Measurements from ENCODE around the gene RHAG.

Gene RHAG

GRCh38 chr6:49565855-49566254 lies 70.8 kb downstream of the RHAG start:
- H3K27me3 ChIP-seq (ENCODE audit: insufficient read depth, low read depth): no peaks in the 10 kb centered on the region
- H3K4me2 ChIP-seq: no peak overlapping the region
- no peak overlapping the region for H2AFZ ChIP-seq (ENCODE audit: low read depth)
- no peaks in the 10 kb centered on the region for H3K4me1 ChIP-seq (ENCODE audit: low read depth, poor library complexity, severe bottlenecking)
- H3K4me3 ChIP-seq (IDR thresholded peaks at IDR 0.05; ENCODE audit: insufficient read depth, low read depth, low read length): no peak overlapping the region
- H3K79me2 ChIP-seq (ENCODE audit: insufficient read depth, low read depth): no peaks in the 10 kb centered on the region
- no peak for TF ChIP-seq CTCF (conservative IDR thresholded peaks at IDR 0.05; ENCODE audit: low read depth, low read length)
- no peak overlapping the region for H3K9ac ChIP-seq
- no peak overlapping the region for H3K27ac ChIP-seq
- H4K20me1 ChIP-seq (ENCODE audit: insufficient read depth): no peaks in the 10 kb centered on the region
- H3K36me3 ChIP-seq (ENCODE audit: insufficient read depth): no peaks in the 10 kb centered on the region

- Histone ChIP-seq H3K4me1 (ENCODE audit: low read depth, poor library complexity, severe bottlenecking) (no peaks in the 10 kb centered on the region), H3K27ac (no peak overlapping the region)
These were observed 71.4 kb downstream of the RHAG start for GRCh38 chr6:49565261-49565660.

GRCh38 chr6:49564552-49564951 lies 72.1 kb downstream of the RHAG start:
- H3K27ac ChIP-seq: no peak overlapping the region
- no peak overlapping the region for H3K4me3 ChIP-seq (IDR thresholded peaks at IDR 0.05; ENCODE audit: insufficient read depth, low read depth, low read length)
- H3K4me1 ChIP-seq (ENCODE audit: low read depth, poor library complexity, severe bottlenecking): no peaks in the 10 kb centered on the region
- no peak overlapping the region for H2AFZ ChIP-seq (ENCODE audit: low read depth)
- no peak overlapping the region for H3K4me2 ChIP-seq
- no peak overlapping the region for H3K9ac ChIP-seq
- no peak for TF ChIP-seq CTCF (conservative IDR thresholded peaks at IDR 0.05; ENCODE audit: low read depth, low read length)
- no peaks in the 10 kb centered on the region for H4K20me1 ChIP-seq (ENCODE audit: insufficient read depth)
- H3K79me2 ChIP-seq (ENCODE audit: insufficient read depth, low read depth): no peaks in the 10 kb centered on the region
- no peaks in the 10 kb centered on the region for H3K27me3 ChIP-seq (ENCODE audit: insufficient read depth, low read depth)
- no peaks in the 10 kb centered on the region for H3K36me3 ChIP-seq (ENCODE audit: insufficient read depth)

More at GRCh38 chr6:49565261-49565660, 71.4 kb downstream of the RHAG start:
- Histone ChIP-seq H2AFZ (ENCODE audit: low read depth) (no peak overlapping the region), H3K27me3 (ENCODE audit: insufficient read depth, low read depth) (no peaks in the 10 kb centered on the region), H3K36me3 (ENCODE audit: insufficient read depth) (no peaks in the 10 kb centered on the region), H3K4me2 (no peak overlapping the region), H3K4me3 (IDR thresholded peaks at IDR 0.05; ENCODE audit: insufficient read depth, low read depth, low read length) (no peak overlapping the region), H4K20me1 (ENCODE audit: insufficient read depth) (no peaks in the 10 kb centered on the region), H3K79me2 (ENCODE audit: insufficient read depth, low read depth) (no peaks in the 10 kb centered on the region), H3K9ac (no peak overlapping the region)
- TF ChIP-seq CTCF (conservative IDR thresholded peaks at IDR 0.05; ENCODE audit: low read depth, low read length): no peak

GRCh38 chr6:49563006-49563886 lies 73.4 kb downstream of the RHAG start:
- Histone ChIP-seq H3K27me3 (ENCODE audit: insufficient read depth, low read depth) (no peaks in the 10 kb centered on the region), H3K36me3 (ENCODE audit: insufficient read depth) (no peaks in the 10 kb centered on the region), H3K79me2 (ENCODE audit: insufficient read depth, low read depth) (no peaks in the 10 kb centered on the region), H3K4me2 (no peak overlapping the region), H4K20me1 (ENCODE audit: insufficient read depth) (no peaks in the 10 kb centered on the region), H3K9ac (no peak overlapping the region), H3K27ac (no peak overlapping the region), H3K4me1 (ENCODE audit: low read depth, poor library complexity, severe bottlenecking) (no peaks in the 10 kb centered on the region), H3K4me3 (IDR thresholded peaks at IDR 0.05; ENCODE audit: insufficient read depth, low read depth, low read length) (no peak overlapping the region), H2AFZ (ENCODE audit: low read depth) (no peak overlapping the region)
- TF ChIP-seq CTCF (conservative IDR thresholded peaks at IDR 0.05; ENCODE audit: low read depth, low read length): no peak

All from KMS-11 (cell line).